ENCODE data around the gene PRIMA1.

GRCh38 chr14:93803408-93804318, 15.4 kb upstream of the PRIMA1 start:
- TF ChIP-seq FOXP2 (optimal IDR thresholded peaks at IDR 0.05; ENCODE audit: control extremely low read depth, extremely low read length, insufficient read depth), result no peak
- no peak for TF ChIP-seq EZH2 (IDR thresholded peaks at IDR 0.05)
- no peak for TF ChIP-seq POLR2AphosphoS5 (IDR thresholded peaks at IDR 0.05; ENCODE audit: borderline replicate concordance, low read depth, low read length)
